Activated CD4-positive, alpha-beta T cell treated with anti-CD3 and anti-CD28 coated beads, Interleukin-2, amount 10 ng/mL, durations not matched to agents 24 days and 14 days (primary cell): Measurements from ENCODE around the gene POU5F2. TPM values are rescaled to one million over a fixed set of nuclear protein-coding genes. Genes with fewer than 3 reads are reported as not detected.

ENCODE experiments used
- DNase-seq: peaks from one replicate; pipeline ENCODE4 v3.0.0; 2022
- H3K27ac Mint-ChIP-seq: one replicate; pipeline ENCODE4 v1.8.0; 2022; ENCODE audit warnings: mild to moderate bottlenecking, mixed read lengths
- H3K27me3 Mint-ChIP-seq: one replicate; pipeline ENCODE4 v1.8.0; 2022; ENCODE audit warnings: mixed read lengths
- H3K36me3 Mint-ChIP-seq: one replicate; pipeline ENCODE4 v1.8.0; 2022; ENCODE audit warnings: low read depth, mild to moderate bottlenecking, mixed read lengths
- H3K4me1 Mint-ChIP-seq: one replicate; pipeline ENCODE4 v1.8.0; 2021; ENCODE audit warnings: mixed read lengths
- H3K4me3 Mint-ChIP-seq: one replicate; pipeline ENCODE4 v1.8.0; 2022; ENCODE audit warnings: mild to moderate bottlenecking, moderate library complexity, mixed read lengths
- H3K9me3 Mint-ChIP-seq: one replicate; pipeline ENCODE4 v1.8.0; 2021; ENCODE audit warnings: mixed read lengths
- intact Hi-C: fragments of 100-400 bp; cut with micrococcal nuclease; formaldehyde crosslinking; loops from one replicate; pipeline ENCODE4 v1.15.1; 2023
- total RNA-seq: library from RNA; stranded (reverse); gene quantifications from 2 replicates; pipeline ENCODE4 v1.2.3, GENCODE V29; 2022

The POU5F2 gene
- total RNA-seq: 1.1 TPM in 2 replicates

DNA sequence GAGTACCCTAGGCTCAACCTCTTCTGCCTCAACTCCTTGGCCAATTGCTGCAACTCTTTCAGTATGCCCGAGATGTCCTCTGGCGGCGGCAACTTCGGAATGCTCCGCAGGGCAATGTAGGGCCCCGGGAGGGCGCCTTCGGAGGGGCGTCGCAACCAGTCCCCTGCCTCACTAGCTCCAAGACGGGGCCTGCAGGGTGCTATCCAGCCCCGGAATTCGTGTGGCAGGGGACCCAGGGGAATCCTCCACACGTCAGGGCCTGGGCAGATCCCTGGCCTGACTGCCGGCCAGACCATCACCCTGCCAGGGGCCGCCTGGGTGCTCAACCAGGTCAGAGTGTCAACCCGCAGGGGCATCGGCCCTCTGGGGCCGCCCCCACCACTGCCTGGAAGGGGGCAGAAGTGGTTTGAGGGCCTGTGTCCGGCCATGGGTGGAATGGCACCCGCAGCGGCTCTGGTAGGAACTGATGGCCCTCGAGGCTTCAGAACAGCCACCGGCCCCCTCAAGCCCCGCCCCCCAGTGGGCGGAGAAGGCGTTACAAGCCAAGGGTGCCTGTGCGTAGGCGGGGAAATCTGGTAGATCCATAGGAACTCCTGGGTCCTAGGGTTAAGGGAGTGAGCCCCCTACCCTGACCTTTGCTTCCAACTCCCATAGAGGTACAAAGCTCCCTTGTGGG, at the start of gene POU5F2:
POU5F2 (minus strand) TSS at position 465 of the 676 bp plus-strand sequence; CDS start at position 428, 37 bp downstream.
- Mint-ChIP-seq H3K27ac (no peak within 1 kb of the TSS), H3K36me3 (peaks cover 3% of the 10 kb centered on the region), H3K4me3 (no peak within 1 kb of the TSS), H3K4me1 (no peaks in the 10 kb centered on the region), H3K27me3 (no peaks in the 10 kb centered on the region), H3K9me3 (peaks cover 10% of the 10 kb centered on the region)
- DNase-seq: no peak
- intact Hi-C loops: no loop called here

GRCh38 chr5:93790401-93790800, 49.0 kb upstream of the POU5F2 start:
- H3K4me3 Mint-ChIP-seq: no peak overlapping the region
- intact Hi-C loops: no loop called here
- DNase-seq: no peak
- peaks cover 5% of the 10 kb centered on the region for H3K36me3 Mint-ChIP-seq
- no peaks in the 10 kb centered on the region for H3K9me3 Mint-ChIP-seq
- H3K27me3 Mint-ChIP-seq: no peaks in the 10 kb centered on the region
- peaks cover 3% of the 10 kb centered on the region for H3K4me1 Mint-ChIP-seq
- H3K27ac Mint-ChIP-seq: no peak overlapping the region

GRCh38 chr5:93789173-93790067, 48.0 kb upstream of the POU5F2 start:
- H3K4me1 Mint-ChIP-seq: peaks cover 3% of the 10 kb centered on the region
- intact Hi-C loops: no loop called here
- H3K4me3 Mint-ChIP-seq: no peak overlapping the region
- no peaks in the 10 kb centered on the region for H3K27me3 Mint-ChIP-seq
- H3K36me3 Mint-ChIP-seq: peaks cover 2% of the 10 kb centered on the region
- H3K9me3 Mint-ChIP-seq: no peaks in the 10 kb centered on the region
- H3K27ac Mint-ChIP-seq: no peak overlapping the region
- no peak for DNase-seq

GRCh38 chr5:93787598-93787997, 46.2 kb upstream of the POU5F2 start:
- no peak for DNase-seq
- H3K4me3 Mint-ChIP-seq: no peak overlapping the region
- peaks cover 3% of the 10 kb centered on the region for H3K4me1 Mint-ChIP-seq
- H3K36me3 Mint-ChIP-seq: no peaks in the 10 kb centered on the region
- H3K9me3 Mint-ChIP-seq: no peaks in the 10 kb centered on the region
- no peaks in the 10 kb centered on the region for H3K27me3 Mint-ChIP-seq
- intact Hi-C loops: no loop called here
- no peak overlapping the region for H3K27ac Mint-ChIP-seq

GRCh38 chr5:93785475-93785874, 44.1 kb upstream of the POU5F2 start:
- DNase-seq: no peak
- Mint-ChIP-seq H3K4me3 (no peak overlapping the region), H3K9me3 (no peaks in the 10 kb centered on the region), H3K36me3 (peaks cover 2% of the 10 kb centered on the region), H3K27me3 (no peaks in the 10 kb centered on the region), H3K4me1 (no peaks in the 10 kb centered on the region), H3K27ac (no peak overlapping the region)
- intact Hi-C loops: no loop called here

DNA sequence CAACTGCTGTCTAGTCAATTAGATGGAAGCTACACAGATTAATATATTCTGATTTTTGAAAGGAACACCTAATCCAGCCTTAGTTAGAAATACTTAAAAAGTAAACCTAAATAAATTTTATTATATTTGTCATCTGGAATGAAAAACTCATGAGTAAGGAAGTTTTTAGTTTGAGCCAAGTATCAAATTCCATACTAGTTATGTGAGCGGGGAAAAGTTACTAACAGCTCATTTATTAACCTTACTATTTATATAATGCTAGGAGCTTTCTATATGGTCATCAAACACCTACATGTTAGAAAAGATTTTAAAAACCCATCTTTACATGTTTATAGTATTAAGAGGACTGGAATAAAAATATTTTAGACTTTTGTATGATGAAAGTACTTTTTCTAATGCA, 41.6 kb upstream of the POU5F2 start:
- Mint-ChIP-seq H3K4me3 (no peak overlapping the region), H3K27me3 (no peaks in the 10 kb centered on the region), H3K36me3 (peaks cover 2% of the 10 kb centered on the region), H3K27ac (no peak overlapping the region), H3K9me3 (no peaks in the 10 kb centered on the region), H3K4me1 (no peaks in the 10 kb centered on the region)
- no peak for DNase-seq
- intact Hi-C loops: no loop called here

GRCh38 chr5:93777620-93778019, 36.2 kb upstream of the POU5F2 start:
- Mint-ChIP-seq H3K27me3 (no peaks in the 10 kb centered on the region), H3K9me3 (peaks cover 3% of the 10 kb centered on the region), H3K4me1 (no peaks in the 10 kb centered on the region), H3K4me3 (no peak overlapping the region), H3K36me3 (peaks cover 9% of the 10 kb centered on the region), H3K27ac (no peak overlapping the region)
- no peak for DNase-seq
- intact Hi-C loops: no loop called here

DNA sequence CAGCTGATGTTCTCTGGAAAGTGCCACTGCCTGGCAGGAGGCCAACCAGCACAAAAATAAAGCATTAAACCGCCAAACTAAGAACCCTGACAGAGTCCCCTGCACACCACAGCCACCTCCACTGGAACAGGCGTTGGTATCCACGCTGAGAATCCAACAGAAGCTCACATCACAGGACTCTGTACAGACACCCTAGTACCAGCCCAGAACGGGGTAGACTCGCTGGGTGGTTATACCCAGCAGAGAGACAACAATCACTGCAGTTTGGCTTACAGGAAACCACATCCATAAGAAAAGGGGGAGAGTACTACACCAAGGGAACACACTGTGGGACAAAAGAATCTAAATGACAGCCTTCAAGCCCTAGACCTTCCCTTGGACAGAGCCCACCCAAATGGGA, 15.0 kb upstream of the POU5F2 start:
- Mint-ChIP-seq H3K9me3 (peaks cover 27% of the 10 kb centered on the region), H3K36me3 (peaks cover 4% of the 10 kb centered on the region), H3K27me3 (no peaks in the 10 kb centered on the region), H3K4me3 (no peak overlapping the region), H3K27ac (no peak overlapping the region), H3K4me1 (peaks cover 1% of the 10 kb centered on the region)
- DNase-seq: no peak
- intact Hi-C loops: no loop called here

GRCh38 chr5:93755716-93756115, 14.3 kb upstream of the POU5F2 start:
- no peak overlapping the region for H3K4me3 Mint-ChIP-seq

DNA sequence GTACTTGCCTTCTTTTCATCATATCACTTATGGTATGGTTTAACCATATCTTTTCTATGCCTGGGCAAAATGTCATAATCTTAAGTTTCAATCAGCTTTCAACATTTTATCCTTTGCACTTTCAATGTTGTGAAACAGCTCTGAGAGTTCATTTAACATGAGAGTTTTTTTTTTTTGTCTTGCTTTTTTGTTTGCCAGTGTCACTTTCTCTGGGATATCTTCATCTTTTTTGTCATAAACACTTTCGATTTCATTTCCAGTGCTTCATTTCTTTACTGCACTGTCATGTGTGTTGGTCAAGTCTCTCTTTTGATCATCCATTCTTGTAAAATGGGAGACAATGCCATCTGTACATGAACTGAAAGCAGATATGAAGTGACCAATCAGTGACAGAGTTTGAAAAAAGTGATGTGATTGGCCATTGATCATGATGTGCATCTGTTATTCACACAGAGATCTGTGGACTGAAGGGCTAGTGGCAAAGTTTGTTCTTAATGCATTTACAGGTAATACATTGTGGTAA, 7.5 kb upstream of the POU5F2 start:
- H3K27me3 Mint-ChIP-seq: no peaks in the 10 kb centered on the region
- H3K27ac Mint-ChIP-seq: no peak overlapping the region
- intact Hi-C loops: no loop called here
- H3K36me3 Mint-ChIP-seq: no peaks in the 10 kb centered on the region
- no peaks in the 10 kb centered on the region for H3K9me3 Mint-ChIP-seq
- peaks cover 7% of the 10 kb centered on the region for H3K4me1 Mint-ChIP-seq
- H3K4me3 Mint-ChIP-seq: no peak overlapping the region
- no peak for DNase-seq

More at GRCh38 chr5:93755716-93756115, 14.3 kb upstream of the POU5F2 start:
- intact Hi-C loops: no loop called here
- Mint-ChIP-seq H3K27me3 (no peaks in the 10 kb centered on the region), H3K9me3 (peaks cover 23% of the 10 kb centered on the region), H3K4me1 (peaks cover 1% of the 10 kb centered on the region), H3K36me3 (peaks cover 4% of the 10 kb centered on the region), H3K27ac (no peak overlapping the region)
- DNase-seq: no peak

DNA sequence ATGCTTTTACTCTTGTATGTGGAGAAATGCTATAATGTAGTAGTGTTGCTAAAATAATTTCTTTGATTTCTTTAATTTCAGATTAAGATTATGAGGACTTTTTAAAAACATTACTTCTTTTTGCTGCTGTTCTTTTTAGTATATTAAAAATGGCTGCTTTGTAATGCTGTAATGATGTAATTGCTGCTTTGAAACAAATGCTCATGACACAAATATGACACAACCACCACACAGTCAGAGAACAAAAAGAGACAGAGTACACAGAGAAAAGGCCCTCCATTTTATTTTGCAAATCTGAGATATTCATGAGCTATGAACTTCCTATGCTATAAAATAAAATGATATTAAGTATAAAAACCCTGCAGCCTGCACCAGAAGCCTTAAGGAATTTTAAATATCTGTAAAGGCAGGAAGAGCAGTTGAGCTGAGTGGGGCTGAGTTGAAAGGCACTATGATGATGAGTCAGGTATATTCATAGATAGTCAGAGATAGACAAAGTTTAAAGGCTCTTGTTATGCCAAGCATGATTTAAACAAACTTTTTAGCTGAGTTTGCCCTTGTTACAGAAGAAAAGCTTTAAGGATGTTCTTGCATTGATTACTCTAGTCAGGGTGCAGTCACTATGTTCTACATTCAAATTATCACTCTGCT, 5.1 kb upstream of the POU5F2 start:
- DNase-seq: no peak
- no peak overlapping the region for H3K4me3 Mint-ChIP-seq
- no peaks in the 10 kb centered on the region for H3K27me3 Mint-ChIP-seq
- peaks cover 5% of the 10 kb centered on the region for H3K4me1 Mint-ChIP-seq
- no peak overlapping the region for H3K27ac Mint-ChIP-seq
- peaks cover 5% of the 10 kb centered on the region for H3K9me3 Mint-ChIP-seq
- peaks cover 3% of the 10 kb centered on the region for H3K36me3 Mint-ChIP-seq
- intact Hi-C loops: no loop called here

DNA sequence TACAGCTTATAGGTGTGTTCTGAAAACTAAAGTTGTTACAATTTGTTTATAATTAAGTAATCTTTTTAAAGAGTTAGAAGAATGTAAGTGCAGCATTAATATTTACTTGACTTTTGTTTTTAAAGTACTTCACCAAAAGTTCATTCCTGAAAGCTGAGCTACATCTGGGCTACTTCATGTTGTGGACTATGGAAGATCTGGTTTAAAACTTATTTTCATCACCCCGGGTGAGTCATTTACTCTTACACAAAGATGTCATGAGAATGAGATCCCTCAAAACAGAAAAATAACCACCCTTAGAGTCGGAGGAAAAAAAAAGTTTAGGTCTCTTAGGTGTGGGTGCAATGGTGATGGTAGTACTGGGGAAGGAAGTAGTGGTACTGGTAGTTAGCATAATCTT, 5.1 kb downstream of the POU5F2 start:
- no peak overlapping the region for H3K4me3 Mint-ChIP-seq
- H3K27ac Mint-ChIP-seq: no peak overlapping the region
- no peaks in the 10 kb centered on the region for H3K4me1 Mint-ChIP-seq
- no peak for DNase-seq
- H3K9me3 Mint-ChIP-seq: peaks cover 5% of the 10 kb centered on the region
- H3K27me3 Mint-ChIP-seq: no peaks in the 10 kb centered on the region
- intact Hi-C loops: no loop called here
- H3K36me3 Mint-ChIP-seq: no peaks in the 10 kb centered on the region

GRCh38 chr5:93735378-93735777, 6.0 kb downstream of the POU5F2 start:
- DNase-seq: no peak
- no peaks in the 10 kb centered on the region for H3K36me3 Mint-ChIP-seq
- H3K27me3 Mint-ChIP-seq: no peaks in the 10 kb centered on the region
- H3K4me3 Mint-ChIP-seq: no peak overlapping the region
- H3K27ac Mint-ChIP-seq: no peak overlapping the region
- H3K9me3 Mint-ChIP-seq: peaks cover 5% of the 10 kb centered on the region
- no peaks in the 10 kb centered on the region for H3K4me1 Mint-ChIP-seq
- intact Hi-C loops: no loop called here

DNA sequence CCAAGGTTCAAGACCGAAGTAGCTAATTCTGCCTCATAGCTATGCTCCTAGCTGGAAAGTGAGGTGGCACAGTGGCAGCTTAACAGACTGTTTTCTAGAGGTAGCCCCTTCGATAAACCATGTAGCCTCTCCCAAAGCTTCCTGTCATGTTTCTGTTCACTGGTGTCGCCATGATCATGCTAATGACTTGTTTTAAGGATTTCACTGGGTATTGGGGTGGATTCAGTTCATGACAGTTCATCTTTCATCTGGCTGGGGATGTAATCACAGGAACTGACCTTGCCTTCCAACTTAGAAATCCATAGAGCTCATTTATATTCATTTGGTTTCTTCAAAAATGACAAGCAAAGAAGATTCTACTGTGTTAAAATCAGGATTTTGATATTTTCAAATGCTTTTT, 9.4 kb downstream of the POU5F2 start:
- intact Hi-C loops: no loop called here
- Mint-ChIP-seq H3K27me3 (no peaks in the 10 kb centered on the region), H3K9me3 (no peaks in the 10 kb centered on the region), H3K4me1 (no peaks in the 10 kb centered on the region), H3K4me3 (no peak overlapping the region), H3K36me3 (no peaks in the 10 kb centered on the region), H3K27ac (no peak overlapping the region)
- DNase-seq: no peak
